Heart left ventricle (tissue), 16 donors: ENCODE results near the gene AKAIN1. TPM values are rescaled to one million over a fixed set of nuclear protein-coding genes. Genes with fewer than 3 reads are reported as not detected.

Experiments
- ATAC-seq, 4 donors: fragments of 200-7000 bp; cut with Tn5 transposase; one replicate each; pipeline ENCODE4 v1.9.1; 2020 to 2022; ENCODE audit warnings: moderate library complexity in 4 of 4, mild to moderate bottlenecking in 3 of 4, moderate number of reproducible peaks in 1 of 4
- DNase-seq, 5 donors: peaks; one replicate each; pipeline ENCODE4 v3.0.0-alpha.2; 2020
- H3K27ac ChIP-seq, 12 donors: fragments of 200-600 bp; sonication (generic) in 4 of 12; one replicate each; pipeline versions ENCODE4 v1.5.0 to v1.8.0; 2016 to 2022; ENCODE audit warnings: mild to moderate bottlenecking in 2 of 12
- H3K27me3 ChIP-seq, 9 donors: fragments of 200-600 bp; sonication (generic) in 2 of 9; one replicate each; pipeline versions ENCODE4 v1.5.1 to v1.8.0; 2016 to 2022; ENCODE audit warnings: mild to moderate bottlenecking in 3 of 9
- H3K36me3 ChIP-seq, 9 donors: fragments of 200-600 bp; sonication (generic) in 2 of 9; one replicate each; pipeline versions ENCODE4 v1.5.0 to v1.8.0; 2018 to 2022; ENCODE audit warnings: mild to moderate bottlenecking in 2 of 9
- H3K4me1 ChIP-seq, 12 donors: fragments of 200-600 bp; sonication (generic) in 4 of 12; one replicate each; pipeline versions ENCODE4 v1.5.0 to v1.8.0; 2016 to 2022; ENCODE audit warnings: mild to moderate bottlenecking in 3 of 12
- H3K4me3 ChIP-seq, 12 donors: fragments of 200-600 bp; sonication (generic) in 4 of 12; one replicate each; pipeline versions ENCODE4 v1.5.0 to v1.8.0; 2017 to 2022; ENCODE audit warnings: mild to moderate bottlenecking in 9 of 12, moderate library complexity in 4 of 12
- H3K9me3 ChIP-seq, 12 donors: fragments of 200-600 bp; sonication (generic) in 4 of 12; one replicate each; pipeline versions ENCODE4 v1.5.0 to v1.8.0; 2016 to 2022; ENCODE audit warnings: mild to moderate bottlenecking in 1 of 12
- POLR2A ChIP-seq, 2 donors: fragments of 450-650 bp; IDR thresholded peaks; one replicate each; pipeline ENCODE4 v1.6.1; 2017; ENCODE audit warnings: antibody characterized with exemption in 2 of 2, mild to moderate bottlenecking in 2 of 2, moderate library complexity in 2 of 2
- WGBS, 4 donors: extraction: QIAGEN DNeasy Blood & Tissue Kit in 2 of 4; methylation state at CpG; one replicate each; pipeline versions ENCODE4 v1.1.5 to v1.1.7; 2013 to 2018; 5-methylcytosine and 5-hydroxymethylcytosine counted together
- intact Hi-C, 10 donors: fragments of 100-400 bp; cut with DNase I; formaldehyde crosslinking; loops; one replicate each; pipeline versions ENCODE4 v1.11.1 to v1.14.2; 2022
- polyA plus RNA-seq, 2 donors: library from polyadenylated mRNA; stranded (reverse); fragments of 200-250 nt; gene quantifications; one replicate each; pipeline ENCODE4 v1.2.3, GENCODE V29; 2013
- total RNA-seq, 9 donors: library from RNA; depleted of rRNA in 2 of 9; stranded (reverse); fragments of >200 nt in 2 of 9; fragmentation: NEBNext Ultra II Directional in 3 of 9; extraction: Animal tissue kit (Norgen Biotek cat#: 25700) in 3 of 9; gene quantifications; one replicate each; pipeline versions ENCODE4 v1.1.0 to v1.2.4, GENCODE V29; 2016 to 2023
- TF ChIP-seq, protein P1 (sequence below), 12 donors: fragments of 200-600 bp; sonication (generic) in 4 of 12; IDR thresholded peaks; one replicate each; pipeline versions ENCODE4 v1.5.0 to v1.8.0; 2018 to 2022; ENCODE audit warnings: antibody characterized with exemption in 12 of 12, mild to moderate bottlenecking in 5 of 12
- donor health status: ischemic (EF 13 %, LVEDD 7.1; RV severe dilation, severe dysfunction).
- donor health status: healthy with polysubstance abuse.
- donor health status: DM: no; HTN: yes; CAD: no.
- donor health status: DM: no; HTN: no; CAD: no.
- donor health status: ischemic (EF 25% LVEDD 6.9; RV normal size, moderate dysfunction).
- donor health status: ischemic (EF 25% LVEDD 5.7; RV mildly dilated, moderate dysfunction).
- donor health status: healthy.
- donor health status: DM: yes; HTN: yes; CAD: no.
- donor health status: ischemic (EF 35%, LVEDD 5.7; RV mildly dilated, moderate dysfunction).
- donor health status: nonischemic (EF 11% LVEDD 7.7; RV severe dilation, severe dysfunction).
- donor health status: DM: yes; HTN: yes; CAD: no.
- donor health status: PGD.
- donor health status: ischemic (EF 29% LVEDD 5.4; RV normal size, mild dysfunction).
- donor health status: nonischemic (EF 23%, LVEDD 6.1; RV moderate dilation, normal function).

The AKAIN1 gene
- total and polyA plus RNA-seq, 11 donors = not detected

DNA sequence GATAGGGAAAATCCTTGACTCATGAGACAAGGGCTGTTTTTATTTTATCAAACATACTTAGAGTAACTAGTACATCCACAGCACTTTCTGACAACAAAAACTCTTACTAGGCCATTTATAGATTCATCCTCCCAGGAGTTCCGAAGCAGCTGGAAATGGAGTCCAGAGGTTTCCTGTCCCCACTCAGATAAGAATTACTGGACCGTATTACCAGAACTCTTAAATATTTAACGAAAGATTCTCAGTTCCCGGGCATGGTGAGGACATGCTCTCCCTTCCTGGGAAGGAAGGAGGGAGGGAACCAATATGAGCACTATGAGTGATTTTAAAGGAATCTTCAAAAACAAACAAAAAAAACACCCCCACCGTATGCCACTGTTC is 41.2 kb downstream of the AKAIN1 start:
- TF ChIP-seq POLR2A (IDR thresholded peaks at IDR 0.05) = no peak
- TF ChIP-seq, protein P1, sequence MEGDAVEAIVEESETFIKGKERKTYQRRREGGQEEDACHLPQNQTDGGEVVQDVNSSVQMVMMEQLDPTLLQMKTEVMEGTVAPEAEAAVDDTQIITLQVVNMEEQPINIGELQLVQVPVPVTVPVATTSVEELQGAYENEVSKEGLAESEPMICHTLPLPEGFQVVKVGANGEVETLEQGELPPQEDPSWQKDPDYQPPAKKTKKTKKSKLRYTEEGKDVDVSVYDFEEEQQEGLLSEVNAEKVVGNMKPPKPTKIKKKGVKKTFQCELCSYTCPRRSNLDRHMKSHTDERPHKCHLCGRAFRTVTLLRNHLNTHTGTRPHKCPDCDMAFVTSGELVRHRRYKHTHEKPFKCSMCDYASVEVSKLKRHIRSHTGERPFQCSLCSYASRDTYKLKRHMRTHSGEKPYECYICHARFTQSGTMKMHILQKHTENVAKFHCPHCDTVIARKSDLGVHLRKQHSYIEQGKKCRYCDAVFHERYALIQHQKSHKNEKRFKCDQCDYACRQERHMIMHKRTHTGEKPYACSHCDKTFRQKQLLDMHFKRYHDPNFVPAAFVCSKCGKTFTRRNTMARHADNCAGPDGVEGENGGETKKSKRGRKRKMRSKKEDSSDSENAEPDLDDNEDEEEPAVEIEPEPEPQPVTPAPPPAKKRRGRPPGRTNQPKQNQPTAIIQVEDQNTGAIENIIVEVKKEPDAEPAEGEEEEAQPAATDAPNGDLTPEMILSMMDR (IDR thresholded peaks at IDR 0.05) = no peak
- 35 to 52% (median 41%) methylated on average over 5 of the region's 5 CpGs for WGBS, 4 donors
- ATAC-seq = peak in 2 of 4 donors; percentile 31 to 55
- intact Hi-C loops = loop anchor here in 1 of 10 donors (5.0 kb wide), 1 partner anchor 81 kb away; no protein-coding TSS in a partner anchor
- Histone ChIP-seq H3K27ac (peak overlapping the region in 10 of 12 donors; percentile 27 to 59 (median 45)), H3K9me3 (no peaks in the 10 kb centered on the region), H3K4me3 (peak overlapping the region in 1 of 12 donors; percentile 21), H3K27me3 (no peaks in the 10 kb centered on the region), H3K4me1 (peaks cover 0 to 12% (median 0%) of the 10 kb centered on the region in 12 donors), H3K36me3 (no peaks in the 10 kb centered on the region)
- no peak for DNase-seq

DNA sequence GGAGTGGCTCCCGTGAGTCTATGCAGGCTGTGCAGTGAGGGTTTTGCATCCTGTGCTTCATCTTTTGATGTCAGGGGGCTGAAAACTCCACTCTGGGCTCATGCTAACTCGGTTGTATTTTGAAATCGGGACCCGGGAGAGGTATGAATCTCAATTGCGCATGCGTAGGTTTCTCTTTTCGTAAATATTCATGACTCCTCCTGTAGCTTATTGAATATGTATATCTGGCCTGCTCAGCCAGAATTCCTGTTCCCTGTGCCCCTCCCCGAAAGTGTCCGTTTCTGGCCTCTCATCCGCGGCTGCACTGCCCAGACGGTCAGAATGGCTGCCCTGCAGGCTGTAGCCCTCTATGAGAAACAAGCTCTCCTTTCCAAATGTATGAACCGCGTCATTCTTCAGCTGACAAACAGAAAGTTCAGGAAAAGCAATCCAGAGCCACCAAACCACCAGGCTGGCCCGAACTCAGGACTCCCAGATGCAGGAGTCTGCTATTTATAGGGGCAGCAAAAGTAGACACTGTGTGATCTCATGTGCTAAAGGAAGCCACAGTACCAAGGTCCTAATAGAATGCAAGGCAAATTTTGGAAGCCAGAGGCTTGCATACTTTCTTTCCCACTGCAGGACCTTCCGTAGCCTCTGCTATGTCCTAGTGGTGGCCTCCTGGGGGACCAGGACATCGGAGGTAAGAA is 41.7 kb downstream of the AKAIN1 start:
- TF ChIP-seq, protein P1 (IDR thresholded peaks at IDR 0.05) = no peak
- no peak for TF ChIP-seq POLR2A (IDR thresholded peaks at IDR 0.05)
- no peak for DNase-seq
- H3K4me1 ChIP-seq = peaks cover 0 to 12% (median 0%) of the 10 kb centered on the region in 12 donors
- 62 to 72% (median 67%) methylated on average over 17 of the region's 17 CpGs for WGBS, 4 donors
- intact Hi-C loops = loop anchor here in 1 of 10 donors (5.0 kb wide), 1 partner anchor 82 kb away; no protein-coding TSS in a partner anchor
- H3K9me3 ChIP-seq = no peaks in the 10 kb centered on the region
- ATAC-seq = peak in 2 of 4 donors; percentile 49 to 65
- peak overlapping the region in 2 of 12 donors; percentile 21 to 24 for H3K4me3 ChIP-seq
- peak overlapping the region in 10 of 12 donors; percentile 30 to 59 (median 45) for H3K27ac ChIP-seq
- no peaks in the 10 kb centered on the region for H3K36me3 ChIP-seq
- no peaks in the 10 kb centered on the region for H3K27me3 ChIP-seq

GRCh38 chr18:5152343-5153020 is 44.6 kb downstream of the AKAIN1 start:
- Histone ChIP-seq H3K27ac (no peak overlapping the region), H3K4me3 (no peak overlapping the region), H3K27me3 (no peaks in the 10 kb centered on the region), H3K9me3 (no peaks in the 10 kb centered on the region), H3K36me3 (no peaks in the 10 kb centered on the region), H3K4me1 (peaks cover 0 to 12% (median 0%) of the 10 kb centered on the region in 12 donors)
- DNase-seq = no peak
- TF ChIP-seq, protein P1 (IDR thresholded peaks at IDR 0.05) = no peak
- no peak for TF ChIP-seq POLR2A (IDR thresholded peaks at IDR 0.05)
- 72 to 80% (median 76%) methylated on average over 6 of the region's 6 CpGs for WGBS, 4 donors
- intact Hi-C loops = no loop called here
- no peak for ATAC-seq

DNA sequence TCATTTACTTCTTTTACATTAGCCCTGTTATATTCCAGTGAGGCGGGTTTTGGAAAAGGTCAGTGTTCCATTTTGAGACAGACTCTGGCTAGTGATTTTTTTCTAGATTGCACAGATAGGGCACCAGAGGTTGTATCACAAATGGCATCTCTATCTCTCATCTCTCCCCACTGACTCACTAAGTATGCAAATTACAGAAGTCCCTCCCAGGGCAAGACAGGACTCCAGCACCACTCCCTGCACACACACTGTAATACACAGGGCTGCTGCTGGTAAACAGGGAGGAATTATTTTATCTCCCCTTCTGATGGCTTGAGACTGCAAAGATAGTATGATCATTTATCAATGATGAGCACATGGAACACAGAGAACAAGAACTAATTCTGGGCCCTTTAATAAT is 46.2 kb downstream of the AKAIN1 start:
- H3K9me3 ChIP-seq = no peaks in the 10 kb centered on the region
- no peak for DNase-seq
- ATAC-seq = no peak
- no peak overlapping the region for H3K4me3 ChIP-seq
- TF ChIP-seq POLR2A (IDR thresholded peaks at IDR 0.05) = no peak
- TF ChIP-seq, protein P1 (IDR thresholded peaks at IDR 0.05) = no peak
- no peaks in the 10 kb centered on the region for H3K27me3 ChIP-seq
- WGBS, 4 donors = 81 to 96% (median 89%) methylated on average over 1 of the region's 1 CpG
- no peak overlapping the region for H3K27ac ChIP-seq
- no peaks in the 10 kb centered on the region for H3K36me3 ChIP-seq
- intact Hi-C loops = no loop called here
- H3K4me1 ChIP-seq = peaks cover 0 to 10% (median 0%) of the 10 kb centered on the region in 12 donors
